Esophagus muscularis mucosa (tissue), 4 donors: Measurements from ENCODE around the gene CYREN.

Source experiments
- EP300 ChIP-seq: sonication (generic); formaldehyde crosslinking; IDR thresholded peaks from one replicate; pipeline ENCODE4 v1.6.1; 2017; ENCODE audit warnings: antibody characterized with exemption
- POLR2A ChIP-seq: fragments of 450-650 bp; IDR thresholded peaks from one replicate; pipeline ENCODE4 v1.6.1; 2017; ENCODE audit warnings: antibody characterized with exemption, moderate library complexity, mild to moderate bottlenecking, low read depth
- POLR2AphosphoS5 ChIP-seq, 2 donors: sonication (generic); formaldehyde crosslinking; IDR thresholded peaks; one replicate each; pipeline ENCODE4 v1.6.1; 2017; ENCODE audit warnings: antibody characterized with exemption in 2 of 2
- TF ChIP-seq, protein P1 (sequence below), 3 experiments: fragments of 200-600 bp in 2 of 3; fragments of 450-650 bp in 1 of 3; sonication (generic) in 2 of 3; IDR thresholded peaks; one replicate each; pipeline ENCODE4 v1.5.1; 2017 to 2019; ENCODE audit warnings: antibody characterized with exemption in 3 of 3, mild to moderate bottlenecking in 2 of 3, moderate library complexity in 1 of 3

GRCh38 chr7:135201350-135201749 is 30.8 kb upstream of the CYREN start:
- TF ChIP-seq, protein P1, sequence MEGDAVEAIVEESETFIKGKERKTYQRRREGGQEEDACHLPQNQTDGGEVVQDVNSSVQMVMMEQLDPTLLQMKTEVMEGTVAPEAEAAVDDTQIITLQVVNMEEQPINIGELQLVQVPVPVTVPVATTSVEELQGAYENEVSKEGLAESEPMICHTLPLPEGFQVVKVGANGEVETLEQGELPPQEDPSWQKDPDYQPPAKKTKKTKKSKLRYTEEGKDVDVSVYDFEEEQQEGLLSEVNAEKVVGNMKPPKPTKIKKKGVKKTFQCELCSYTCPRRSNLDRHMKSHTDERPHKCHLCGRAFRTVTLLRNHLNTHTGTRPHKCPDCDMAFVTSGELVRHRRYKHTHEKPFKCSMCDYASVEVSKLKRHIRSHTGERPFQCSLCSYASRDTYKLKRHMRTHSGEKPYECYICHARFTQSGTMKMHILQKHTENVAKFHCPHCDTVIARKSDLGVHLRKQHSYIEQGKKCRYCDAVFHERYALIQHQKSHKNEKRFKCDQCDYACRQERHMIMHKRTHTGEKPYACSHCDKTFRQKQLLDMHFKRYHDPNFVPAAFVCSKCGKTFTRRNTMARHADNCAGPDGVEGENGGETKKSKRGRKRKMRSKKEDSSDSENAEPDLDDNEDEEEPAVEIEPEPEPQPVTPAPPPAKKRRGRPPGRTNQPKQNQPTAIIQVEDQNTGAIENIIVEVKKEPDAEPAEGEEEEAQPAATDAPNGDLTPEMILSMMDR (IDR thresholded peaks at IDR 0.05) = no peak
- TF ChIP-seq POLR2AphosphoS5 (IDR thresholded peaks at IDR 0.05) (no peak), POLR2A (no peak), EP300 (no peak)
